WERI-Rb-1 (cell line): ENCODE measurements around the gene PRKAB2.
"Not testable (repeated sequence)": the region's sequence is repeated elsewhere in the genome, so short reads cannot be mapped to it uniquely, and the experiment has no call there.

Experiments
- DNase-seq: peaks from one replicate; pipeline ENCODE4 v3.0.0-alpha.2; 2020
- H3K27ac ChIP-seq: fragments of 250-450 bp; sonication (Bioruptor Pico); 2 replicates; pipeline ENCODE4 v1.5.1; 2020; ENCODE audit warnings: mild to moderate bottlenecking, moderate library complexity
- H3K27me3 ChIP-seq: fragments of 250-450 bp; sonication (Bioruptor Pico); 2 replicates; pipeline ENCODE4 v1.5.1; 2021; ENCODE audit warnings: mild to moderate bottlenecking, low read depth, moderate library complexity; ENCODE audit not compliant: insufficient read depth, severe bottlenecking
- H3K36me3 ChIP-seq: fragments of 250-450 bp; sonication (Bioruptor Pico); 2 replicates; pipeline ENCODE4 v1.5.1; 2020; ENCODE audit warnings: mild to moderate bottlenecking, moderate library complexity
- H3K4me3 ChIP-seq: 2 replicates; pipeline ENCODE4 v1.5.1; 2011; ENCODE audit warnings: low read depth, mild to moderate bottlenecking, control low read depth, low read length
- H3K9me3 ChIP-seq: fragments of 250-450 bp; sonication (Bioruptor Pico); 2 replicates; pipeline ENCODE4 v1.5.1; 2021; ENCODE audit warnings: mild to moderate bottlenecking, moderate library complexity; ENCODE audit not compliant: severe bottlenecking
- CTCF ChIP-seq: IDR thresholded peaks from 2 replicates; pipeline ENCODE4 v1.5.1; 2011; ENCODE audit warnings: low read depth, mild to moderate bottlenecking, control low read depth, inconsistent platforms, low read length

Gene PRKAB2

GRCh38 chr1:147201786-147202185, 29.5 kb upstream of the PRKAB2 start:
- Histone ChIP-seq H3K27me3 (peaks cover 4% of the 10 kb centered on the region), H3K36me3 (no peaks in the 10 kb centered on the region), H3K4me3 (no peak overlapping the region), H3K27ac (no peak overlapping the region), H3K9me3 (peaks cover 4% of the 10 kb centered on the region)
- TF ChIP-seq CTCF: no peak
- DNase-seq: no peak

- DNase-seq: no peak
- no peak for TF ChIP-seq CTCF
Observed at GRCh38 chr1:147201276-147201675, 29.0 kb upstream of the PRKAB2 start.

GRCh38 chr1:147197324-147197723, 25.1 kb upstream of the PRKAB2 start:
- H3K36me3 ChIP-seq, H3K9me3 ChIP-seq, H3K27ac ChIP-seq, H3K4me3 ChIP-seq, H3K27me3 ChIP-seq, DNase-seq: not testable (repeated sequence)

More at GRCh38 chr1:147201276-147201675, 29.0 kb upstream of the PRKAB2 start:
- H3K9me3 ChIP-seq: peaks cover under 1% of the 10 kb centered on the region
- H3K27ac ChIP-seq: no peak overlapping the region
- H3K27me3 ChIP-seq: peaks cover 4% of the 10 kb centered on the region
- no peaks in the 10 kb centered on the region for H3K36me3 ChIP-seq
- H3K4me3 ChIP-seq: no peak overlapping the region

- Histone ChIP-seq H3K9me3 (peaks cover 11% of the 10 kb centered on the region), H3K36me3 (no peaks in the 10 kb centered on the region), H3K4me3 (no peak overlapping the region), H3K27me3 (no peaks in the 10 kb centered on the region), H3K27ac (no peak overlapping the region)
- TF ChIP-seq CTCF: no peak
- DNase-seq: no peak
Observed at GRCh38 chr1:147189514-147189913, 17.2 kb upstream of the PRKAB2 start.

GRCh38 chr1:147185432-147185831, 13.2 kb upstream of the PRKAB2 start:
- Histone ChIP-seq H3K27ac (no peak overlapping the region), H3K36me3 (no peaks in the 10 kb centered on the region), H3K9me3 (no peaks in the 10 kb centered on the region), H3K4me3 (no peak overlapping the region), H3K27me3 (no peaks in the 10 kb centered on the region)
- no peak for DNase-seq
- TF ChIP-seq CTCF: no peak

GRCh38 chr1:147177611-147178380, 5.5 kb upstream of the PRKAB2 start:
- Histone ChIP-seq H3K9me3 (no peaks in the 10 kb centered on the region), H3K36me3 (no peaks in the 10 kb centered on the region), H3K27me3 (no peaks in the 10 kb centered on the region), H3K4me3 (no peak overlapping the region), H3K27ac (no peak overlapping the region)
- TF ChIP-seq CTCF: no peak
- no peak for DNase-seq
